Germinal center (tissue), 1 donor: ENCODE results near the gene GRB7.
"Not testable (repeated sequence)": the region's sequence is repeated elsewhere in the genome, so short reads cannot be mapped to it uniquely, and the experiment has no call there.

ENCODE experiments used
- DNase-seq: peaks from one replicate; pipeline ENCODE4 v3.0.0; 2012; ENCODE audit warnings: mixed read lengths, low spot score

Gene GRB7

DNA sequence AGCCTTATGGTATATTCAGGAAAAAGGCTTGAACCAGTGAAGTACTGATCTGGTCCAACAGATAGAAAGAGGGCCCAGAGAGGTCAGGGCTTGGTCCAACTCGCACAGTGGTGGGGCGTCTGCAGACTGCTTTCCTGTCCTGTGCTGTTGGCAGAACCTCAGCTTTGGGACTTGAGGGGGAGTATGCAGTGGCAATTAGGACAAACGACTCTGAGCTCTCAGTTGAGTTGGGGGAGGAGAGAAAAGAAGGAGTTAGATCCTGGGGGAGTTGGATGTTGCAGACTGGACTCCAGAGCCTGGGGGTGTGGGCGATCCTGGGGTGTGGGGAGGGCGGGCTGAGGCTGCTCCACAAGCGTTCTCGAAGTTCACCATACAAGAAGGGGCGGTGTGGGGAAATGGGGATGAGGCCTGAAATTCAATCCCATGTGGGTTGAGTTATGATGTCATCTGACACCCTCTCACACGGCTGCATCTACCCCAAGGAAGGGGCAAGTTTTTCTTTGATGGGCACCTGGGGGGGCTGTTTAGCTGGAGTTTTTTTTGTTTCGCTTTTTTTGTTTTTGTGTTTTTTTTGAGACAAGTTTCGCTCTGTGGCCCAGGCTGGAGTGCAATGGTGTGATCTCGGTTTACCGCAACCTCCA is 14.6 kb downstream of the GRB7 start:
- DNase-seq, result no peak

DNA sequence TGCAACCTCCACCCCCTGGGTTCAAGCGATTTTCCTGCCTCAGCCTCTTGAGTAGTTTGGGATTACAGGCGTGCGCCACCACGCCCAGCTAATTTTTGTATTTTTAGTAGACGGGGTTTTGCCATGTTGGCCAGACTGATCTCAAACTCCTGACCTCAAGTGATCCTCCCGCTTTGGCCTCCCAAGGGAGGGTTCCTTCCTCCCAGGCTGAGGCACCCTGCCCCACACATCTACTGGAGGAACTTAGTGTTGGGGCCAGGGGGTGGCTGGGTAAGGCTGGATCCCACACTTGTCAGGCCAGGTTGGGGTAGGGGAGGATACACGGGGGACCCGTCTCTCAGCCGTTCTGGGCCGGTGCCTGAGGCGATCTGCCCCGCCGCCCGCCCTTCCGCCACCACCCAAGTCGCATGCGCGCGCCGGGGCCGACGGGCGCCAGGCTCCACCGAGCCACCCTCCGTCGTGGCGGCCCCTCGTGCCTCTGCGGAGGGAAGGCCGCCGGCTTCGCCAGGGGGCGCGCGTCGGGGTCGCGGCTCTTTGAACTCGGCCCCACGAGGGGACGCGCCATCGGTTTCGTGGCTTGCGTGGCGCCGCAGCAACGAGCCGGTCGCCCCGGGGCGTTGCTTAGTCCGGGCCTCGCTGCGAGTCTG is 15.9 kb downstream of the GRB7 start:
- DNase-seq, result peak; percentile 86

DNA sequence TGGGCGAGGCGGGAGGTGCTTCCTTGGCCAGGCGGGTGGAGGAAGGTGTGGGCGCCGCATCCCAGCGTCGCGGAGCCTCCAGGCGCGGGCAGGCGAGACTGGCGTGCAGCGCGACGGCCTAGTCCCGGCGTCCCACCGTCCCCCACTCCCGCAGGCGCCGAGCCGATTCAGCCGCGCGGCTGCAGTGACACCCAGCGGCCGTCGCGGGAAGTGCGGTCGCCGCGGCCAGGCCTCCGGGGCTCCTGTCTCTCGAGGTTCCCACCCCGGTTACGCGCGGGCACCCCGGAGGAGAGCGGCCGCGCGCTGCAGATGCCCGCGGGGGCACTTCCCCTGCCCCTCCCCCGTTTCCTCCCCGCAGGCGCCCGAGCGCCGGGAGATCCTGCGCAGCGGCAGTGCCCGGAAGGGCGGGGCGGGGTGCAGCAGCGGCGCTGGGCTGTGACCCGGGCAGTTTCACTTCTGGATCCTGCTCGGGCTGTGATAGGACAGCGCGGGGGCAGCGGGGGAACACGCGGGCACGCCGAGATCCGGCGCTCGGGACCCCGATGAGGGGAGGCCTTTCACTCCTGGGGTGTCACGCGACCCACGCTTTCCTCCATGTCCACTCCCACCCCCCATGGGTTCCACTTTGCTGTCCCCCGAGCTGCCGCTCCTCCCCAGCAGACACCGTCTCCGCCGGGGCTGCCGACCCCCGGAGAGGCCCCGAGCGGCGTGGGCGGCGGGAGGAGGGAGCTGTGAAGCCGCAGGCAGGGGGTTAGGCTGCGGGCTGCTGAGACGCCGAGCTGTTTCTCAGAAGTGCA is 16.6 kb downstream of the GRB7 start:
- DNase-seq, result peak; percentile 97

DNA sequence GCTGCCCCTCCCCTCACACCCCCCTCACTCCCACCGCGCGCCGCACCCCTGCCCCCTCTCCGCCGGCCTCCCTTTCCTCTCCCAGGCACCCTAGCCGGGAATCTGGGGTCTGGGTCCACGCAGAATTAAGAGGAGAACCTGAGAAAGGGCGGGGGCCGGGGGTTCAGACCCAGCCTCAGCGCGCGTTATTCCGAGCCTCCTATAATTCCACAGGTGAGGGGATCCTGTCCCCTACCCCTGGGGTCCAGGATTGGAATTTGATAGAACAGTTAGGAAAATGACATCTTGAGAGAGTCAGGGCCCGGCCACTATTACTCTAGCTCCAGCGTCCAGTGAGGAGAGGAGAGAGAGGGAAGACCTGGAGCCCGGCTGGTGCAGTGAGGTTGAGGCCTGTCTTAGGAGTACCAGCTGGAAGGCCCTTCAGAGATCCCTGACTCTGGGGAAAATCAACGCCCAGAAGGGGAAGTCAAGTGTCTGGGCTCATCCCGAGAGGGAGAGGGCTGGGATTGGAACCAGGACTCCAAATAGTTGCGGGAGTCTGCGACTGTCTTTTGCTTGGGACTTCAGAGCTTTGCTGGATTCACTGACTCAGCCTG is 17.3 kb downstream of the GRB7 start:
- DNase-seq, result no peak

DNA sequence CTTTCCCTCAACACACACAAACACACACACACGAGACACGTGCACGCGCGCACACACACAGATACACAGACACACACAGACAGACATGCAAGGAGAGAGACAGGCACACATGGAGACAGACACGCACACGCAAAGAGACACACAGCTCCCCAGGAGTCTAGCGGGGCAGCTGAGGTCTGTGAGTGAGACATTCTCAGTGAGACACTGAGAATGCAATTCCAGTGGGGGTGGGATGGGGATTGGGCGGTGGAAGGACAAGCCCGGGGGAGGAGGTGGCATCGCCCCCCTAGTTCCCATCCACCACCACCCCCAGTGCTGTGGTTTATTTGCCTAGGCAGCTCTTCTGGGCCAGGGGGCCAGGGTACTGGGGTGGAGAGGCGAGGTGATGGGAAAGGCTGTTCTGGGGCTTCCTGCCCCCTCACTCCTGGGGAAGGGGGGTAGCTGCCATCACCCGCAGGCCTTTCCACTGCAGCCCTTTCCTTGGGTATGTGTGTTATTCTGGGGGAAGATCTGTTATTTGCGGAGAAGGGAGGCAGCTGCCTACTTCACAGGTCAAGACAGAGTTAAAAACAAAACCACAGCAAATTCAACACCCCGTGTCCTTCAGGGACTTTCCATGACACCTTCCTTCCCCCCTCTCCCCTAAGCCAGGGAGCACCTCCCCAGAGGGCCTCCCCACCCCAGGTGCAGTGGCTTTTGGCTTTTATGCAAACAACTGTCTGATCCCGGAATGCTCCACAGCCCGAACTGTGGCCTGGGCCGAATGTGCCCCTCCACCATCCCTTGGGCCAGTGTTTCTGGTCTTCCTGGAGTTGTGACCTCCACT is 18.0 kb downstream of the GRB7 start:
- DNase-seq, result peak; percentile 85

DNA sequence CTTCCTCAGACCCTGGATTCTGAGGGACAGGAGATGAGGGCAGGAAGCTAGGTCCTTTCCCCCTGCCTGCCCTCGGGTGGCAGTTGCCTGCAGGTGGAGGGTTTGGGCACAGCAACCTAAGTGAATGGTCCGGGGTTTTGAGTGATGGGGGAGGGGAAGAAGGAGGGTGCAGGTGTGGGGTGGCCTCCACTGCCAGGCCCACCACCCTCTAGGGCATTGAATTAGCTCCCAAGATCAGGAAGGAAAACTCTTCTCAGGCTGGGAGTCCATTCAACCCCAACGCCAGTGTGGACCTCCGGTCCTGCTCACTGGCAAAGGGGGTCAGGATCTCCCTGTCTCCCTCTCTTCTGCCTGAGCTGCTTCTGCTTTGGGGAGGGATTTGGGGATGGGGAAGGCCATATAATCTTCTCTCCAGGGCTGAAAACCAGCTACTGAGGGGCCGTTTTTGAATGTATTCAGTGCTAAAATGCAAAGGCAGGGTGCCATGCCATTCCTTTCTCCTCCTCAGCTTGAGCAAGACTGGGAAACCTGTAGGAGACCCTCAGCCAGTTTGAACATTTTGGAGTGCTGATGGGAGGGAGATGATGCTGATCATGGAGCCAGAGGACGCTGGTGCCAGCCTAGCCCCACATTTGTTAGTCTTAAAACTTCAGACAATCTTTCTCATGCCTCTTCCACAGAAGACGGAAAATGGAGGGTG is 18.8 kb downstream of the GRB7 start:
- no peak for DNase-seq

DNA sequence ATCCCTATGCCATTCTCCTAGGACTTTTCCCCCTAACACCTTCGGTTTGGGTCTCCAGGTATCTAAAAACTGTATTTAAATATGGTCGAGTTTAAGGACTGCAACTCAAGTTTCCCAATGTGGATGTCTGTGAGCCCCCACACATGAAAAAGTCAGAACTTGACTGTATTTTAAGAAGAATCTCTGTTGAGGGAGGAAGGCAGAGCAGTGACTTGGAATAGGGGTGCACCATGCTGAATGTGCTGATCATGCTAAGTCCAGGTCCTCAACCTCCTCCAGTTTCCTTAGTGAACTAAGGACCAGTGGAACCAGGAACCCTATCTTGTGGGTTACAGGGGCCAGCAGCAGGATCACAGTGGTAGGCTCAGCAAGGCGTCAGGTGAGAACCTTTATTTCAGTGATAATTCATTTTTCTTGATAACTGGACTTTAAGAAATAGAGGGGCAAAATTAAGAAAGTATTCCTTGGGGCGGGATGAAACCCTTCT is 19.5 kb downstream of the GRB7 start:
- no peak for DNase-seq

DNA sequence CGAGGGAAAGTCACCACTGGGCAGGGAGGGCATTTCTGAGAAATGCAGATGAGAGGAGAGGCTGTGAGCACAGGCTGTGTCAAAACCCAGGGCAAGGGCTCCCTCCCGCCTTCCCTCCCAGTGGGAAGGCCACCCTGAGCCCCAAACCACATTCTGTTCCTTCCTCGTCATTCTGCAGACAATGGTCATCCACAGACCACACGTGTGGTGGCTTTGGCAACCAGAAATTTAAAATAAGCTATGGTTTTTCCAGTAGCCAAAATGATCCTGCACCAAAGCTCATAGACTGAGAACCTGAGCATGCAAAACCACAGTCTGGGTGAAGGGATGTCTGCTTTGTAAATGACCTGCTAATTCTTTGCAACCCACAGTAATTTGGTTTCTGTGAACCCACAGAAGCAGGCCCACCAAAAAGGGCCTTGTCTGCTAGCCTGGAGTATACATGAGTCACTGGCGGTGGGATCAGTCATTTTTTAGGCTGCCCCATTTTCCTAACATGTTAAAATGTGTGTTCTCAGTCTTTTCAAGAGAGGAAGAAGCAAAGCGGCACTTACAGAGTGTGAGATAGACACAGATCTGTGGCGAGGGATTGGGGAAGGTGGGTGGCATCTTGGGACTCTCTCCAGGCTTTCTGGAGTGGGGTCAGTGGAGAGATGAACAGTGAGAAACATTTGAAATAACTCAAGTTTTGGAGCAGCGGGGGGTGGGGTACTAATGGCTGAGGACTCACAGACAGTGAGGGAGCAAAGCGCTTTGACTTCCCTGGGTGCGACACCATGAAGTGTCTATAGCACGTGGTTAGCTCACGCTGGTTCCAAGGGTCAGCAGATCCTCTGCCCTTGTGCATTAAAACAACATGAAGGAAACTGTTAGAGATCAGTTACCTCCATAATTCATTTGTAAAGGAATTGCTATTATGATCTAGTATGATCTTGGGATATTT is 20.5 kb downstream of the GRB7 start:
- DNase-seq, result no peak

DNA sequence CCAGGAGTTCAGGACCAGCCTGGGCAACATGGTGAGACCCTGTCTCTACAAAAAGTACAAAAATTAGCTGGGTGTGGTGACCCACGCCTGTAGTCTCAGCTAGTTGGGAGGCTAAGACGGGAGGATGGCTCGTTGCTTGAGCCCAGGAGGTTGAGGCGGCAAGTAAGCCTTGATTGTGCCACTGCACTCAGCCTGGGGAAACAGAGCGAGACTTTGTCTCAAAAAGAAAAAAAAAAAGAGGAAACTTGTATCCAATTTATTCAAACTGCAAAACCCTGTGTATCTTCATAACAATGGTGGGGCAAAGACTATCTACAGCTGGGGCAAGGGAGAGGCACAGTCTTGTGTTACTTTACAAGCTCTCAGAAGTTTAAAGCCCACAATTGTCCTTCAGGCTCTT is 21.5 kb downstream of the GRB7 start:
- DNase-seq, result no peak

DNA sequence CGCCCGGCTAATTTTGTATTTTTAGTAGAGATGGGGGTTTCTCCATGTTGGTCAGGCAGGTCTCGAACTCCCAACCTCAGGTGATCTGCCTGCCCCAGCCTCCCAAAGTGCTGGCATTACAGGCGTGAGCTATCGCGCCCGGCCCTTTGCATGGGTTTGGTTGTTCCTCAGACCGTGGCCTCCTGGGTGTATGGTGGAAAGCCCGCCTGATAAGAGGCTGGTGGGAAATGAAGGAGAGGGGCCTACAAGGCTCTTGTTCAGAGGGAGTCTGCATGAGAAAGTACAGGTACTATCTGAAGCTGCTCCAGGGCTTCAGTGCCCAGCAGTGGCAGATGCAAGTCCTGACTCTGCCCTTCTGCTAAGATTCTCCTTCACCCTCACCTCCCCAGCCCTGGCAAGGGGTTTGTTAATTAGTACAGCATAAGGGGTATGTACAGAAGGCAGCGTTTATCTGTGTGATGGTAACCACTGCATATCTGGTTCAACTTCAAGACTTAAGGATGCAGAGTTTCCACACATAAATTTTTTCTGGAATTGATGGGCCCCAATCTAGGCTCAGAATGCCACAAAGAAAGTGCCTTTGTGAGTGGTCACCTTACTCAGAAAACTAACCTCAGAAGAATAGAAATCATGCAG is 24.2 kb downstream of the GRB7 start:
- DNase-seq, result no peak

DNA sequence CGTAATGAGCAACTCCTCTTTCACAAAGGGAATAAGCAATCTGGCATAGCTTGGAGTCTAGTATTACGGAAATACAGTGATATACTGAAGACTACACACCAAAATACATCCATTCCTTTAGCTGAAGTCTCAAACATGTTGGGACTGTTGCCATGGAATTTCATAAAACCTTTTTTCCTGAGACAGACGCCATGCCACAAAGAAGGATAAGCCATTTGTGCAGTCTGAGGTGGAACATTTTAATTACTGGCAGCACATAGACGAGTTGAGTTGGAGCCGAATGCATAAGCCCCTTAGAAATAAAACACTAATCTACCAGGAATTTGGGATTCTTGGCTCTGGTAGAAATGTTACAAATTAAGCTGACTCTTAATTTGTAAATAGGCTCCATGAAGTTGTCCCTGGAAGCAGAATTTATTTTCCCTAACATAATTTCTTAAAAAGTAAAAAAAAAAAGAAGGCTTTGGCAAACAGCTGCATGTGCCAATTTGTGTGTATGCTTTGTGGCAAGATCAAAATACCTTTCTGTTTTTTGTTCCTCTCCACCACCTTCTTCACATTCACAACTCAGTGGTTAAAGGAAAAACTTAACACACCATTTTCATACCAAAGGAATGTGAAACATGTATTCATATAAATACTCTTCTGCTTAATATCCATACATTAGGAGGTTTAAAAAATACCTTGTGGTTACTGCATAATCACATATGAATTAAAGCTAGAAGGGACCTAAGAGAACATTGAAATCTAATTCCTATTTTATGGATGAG is 25.5 kb downstream of the GRB7 start:
- DNase-seq, result no peak

DNA sequence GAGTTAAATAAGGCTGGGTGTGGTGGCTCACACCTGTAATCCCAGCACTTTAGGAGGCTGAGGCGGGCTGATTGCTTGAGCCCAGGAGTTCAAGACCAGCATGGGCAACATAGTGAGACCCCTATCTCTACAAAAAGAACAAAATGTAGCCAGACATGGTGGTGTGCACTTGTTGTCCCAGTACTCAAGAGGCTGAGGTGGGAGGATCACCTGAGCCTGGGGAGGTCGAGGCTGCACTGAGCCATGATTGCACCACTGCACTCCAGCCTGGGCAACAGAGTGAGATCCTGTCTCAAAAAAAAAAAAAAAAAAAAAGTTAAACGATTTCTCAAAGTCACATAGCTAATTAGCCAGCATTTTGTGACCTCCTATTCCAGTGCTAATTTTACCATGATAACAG is 26.4 kb downstream of the GRB7 start:
- not testable (repeated sequence) for DNase-seq

DNA sequence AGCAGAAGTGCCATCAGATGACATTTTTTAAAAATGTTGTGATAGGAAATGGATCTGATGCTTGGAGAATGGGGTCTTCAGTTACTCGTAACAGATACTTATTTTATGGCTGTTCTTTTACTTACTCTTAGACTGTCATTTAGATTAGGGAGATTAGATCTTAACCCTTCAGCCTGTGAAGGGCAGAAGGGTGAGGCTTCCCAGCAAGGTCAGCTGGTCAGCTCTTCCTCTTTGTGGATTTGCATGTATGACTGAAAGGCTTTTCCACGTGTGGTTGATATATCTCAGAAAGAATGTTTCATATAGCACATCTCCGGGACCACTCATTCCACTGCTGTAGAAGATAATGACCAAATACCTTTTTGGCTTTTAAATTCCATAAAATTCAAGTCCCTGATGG is 27.4 kb downstream of the GRB7 start:
- DNase-seq, result no peak

DNA sequence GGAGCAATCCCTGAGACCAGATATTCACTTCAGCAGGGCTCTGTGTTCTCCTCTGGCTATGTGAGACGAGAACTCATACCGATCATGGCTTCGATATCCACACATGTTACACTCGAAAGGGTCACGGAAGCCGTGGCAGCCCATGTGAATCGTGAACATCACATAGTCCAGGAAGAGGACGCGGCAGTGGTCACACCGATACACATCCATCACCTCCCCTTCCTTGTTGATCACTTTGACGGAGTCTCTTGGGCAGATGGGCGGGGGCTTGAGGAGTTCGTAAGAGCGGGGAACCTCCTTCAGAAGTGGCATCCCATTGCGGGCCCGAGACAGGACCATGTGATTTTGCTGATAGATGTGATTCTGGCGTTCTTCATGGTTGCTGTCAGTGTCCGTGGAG is 28.0 kb downstream of the GRB7 start:
- DNase-seq, result no peak

DNA sequence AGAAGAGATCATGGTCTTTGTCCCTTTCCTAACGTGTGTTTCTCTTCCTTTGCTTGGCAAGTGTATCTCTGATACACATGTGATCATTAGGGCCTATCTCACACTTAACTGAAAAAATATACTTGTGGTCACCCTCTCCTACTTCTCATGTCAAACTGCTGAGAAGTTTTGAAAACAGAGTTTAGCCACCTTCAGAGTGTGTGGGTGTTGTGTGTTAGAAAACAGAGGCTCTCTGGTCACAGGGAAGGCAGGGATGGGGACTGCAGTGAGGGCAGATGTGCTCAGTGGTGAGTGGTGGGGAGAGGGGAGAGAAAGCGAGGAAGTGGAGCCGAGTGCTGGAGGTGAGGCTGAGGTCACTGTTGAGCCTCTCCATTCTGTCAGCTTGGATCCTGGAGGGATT is 29.4 kb downstream of the GRB7 start:
- DNase-seq, result no peak

DNA sequence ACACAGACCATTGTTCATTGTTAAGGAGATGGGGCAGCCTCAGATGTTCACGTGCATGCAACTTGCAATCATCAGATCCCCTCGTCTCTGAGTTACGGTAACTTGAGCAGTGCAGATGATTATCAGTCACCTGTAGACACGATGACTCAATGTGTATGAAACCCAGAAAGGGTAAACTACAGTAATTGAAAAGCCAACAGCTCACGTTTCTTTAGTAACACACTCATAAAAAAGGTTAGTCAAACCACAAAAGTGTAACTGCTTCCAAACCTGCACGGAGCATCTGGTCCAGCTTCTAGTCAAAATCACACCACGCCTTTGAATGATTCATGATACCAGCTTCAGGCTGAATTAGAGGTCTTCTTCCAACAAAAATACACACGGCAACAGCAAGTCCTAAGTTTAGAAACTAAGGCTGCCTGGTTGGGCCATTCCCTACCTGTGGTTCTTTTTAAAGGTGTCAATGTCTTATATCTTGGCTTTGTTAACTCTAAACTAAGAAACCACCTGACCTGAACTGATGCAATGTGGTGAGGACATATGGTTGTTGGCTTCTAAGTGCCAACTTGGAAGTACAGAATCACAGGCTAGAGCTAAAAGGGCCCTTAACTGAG is 32.3 kb downstream of the GRB7 start:
- DNase-seq, result no peak

DNA sequence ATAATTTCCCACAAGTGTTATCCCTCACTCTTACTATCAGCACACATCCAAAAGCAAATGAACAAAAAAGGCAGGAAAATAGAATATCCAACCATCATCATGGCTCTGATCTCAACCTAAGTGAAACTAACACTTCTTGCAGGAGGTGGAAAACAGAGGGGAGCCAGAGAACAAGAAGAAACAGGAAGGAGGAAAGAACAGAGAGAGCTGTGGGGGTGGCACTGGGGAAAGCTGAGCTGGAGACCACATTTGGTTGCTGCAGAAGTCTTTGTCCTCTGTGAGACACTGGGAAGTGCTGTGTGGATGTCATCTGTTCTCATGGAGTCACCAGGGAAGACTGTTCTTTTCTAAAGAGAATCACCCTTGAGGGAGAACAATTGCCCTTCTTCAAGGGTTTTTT is 34.7 kb downstream of the GRB7 start:
- DNase-seq, result no peak
